ENCODE measurements around the gene PRPF6.

PRPF6 gene, protein sequence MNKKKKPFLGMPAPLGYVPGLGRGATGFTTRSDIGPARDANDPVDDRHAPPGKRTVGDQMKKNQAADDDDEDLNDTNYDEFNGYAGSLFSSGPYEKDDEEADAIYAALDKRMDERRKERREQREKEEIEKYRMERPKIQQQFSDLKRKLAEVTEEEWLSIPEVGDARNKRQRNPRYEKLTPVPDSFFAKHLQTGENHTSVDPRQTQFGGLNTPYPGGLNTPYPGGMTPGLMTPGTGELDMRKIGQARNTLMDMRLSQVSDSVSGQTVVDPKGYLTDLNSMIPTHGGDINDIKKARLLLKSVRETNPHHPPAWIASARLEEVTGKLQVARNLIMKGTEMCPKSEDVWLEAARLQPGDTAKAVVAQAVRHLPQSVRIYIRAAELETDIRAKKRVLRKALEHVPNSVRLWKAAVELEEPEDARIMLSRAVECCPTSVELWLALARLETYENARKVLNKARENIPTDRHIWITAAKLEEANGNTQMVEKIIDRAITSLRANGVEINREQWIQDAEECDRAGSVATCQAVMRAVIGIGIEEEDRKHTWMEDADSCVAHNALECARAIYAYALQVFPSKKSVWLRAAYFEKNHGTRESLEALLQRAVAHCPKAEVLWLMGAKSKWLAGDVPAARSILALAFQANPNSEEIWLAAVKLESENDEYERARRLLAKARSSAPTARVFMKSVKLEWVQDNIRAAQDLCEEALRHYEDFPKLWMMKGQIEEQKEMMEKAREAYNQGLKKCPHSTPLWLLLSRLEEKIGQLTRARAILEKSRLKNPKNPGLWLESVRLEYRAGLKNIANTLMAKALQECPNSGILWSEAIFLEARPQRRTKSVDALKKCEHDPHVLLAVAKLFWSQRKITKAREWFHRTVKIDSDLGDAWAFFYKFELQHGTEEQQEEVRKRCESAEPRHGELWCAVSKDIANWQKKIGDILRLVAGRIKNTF

DNA sequence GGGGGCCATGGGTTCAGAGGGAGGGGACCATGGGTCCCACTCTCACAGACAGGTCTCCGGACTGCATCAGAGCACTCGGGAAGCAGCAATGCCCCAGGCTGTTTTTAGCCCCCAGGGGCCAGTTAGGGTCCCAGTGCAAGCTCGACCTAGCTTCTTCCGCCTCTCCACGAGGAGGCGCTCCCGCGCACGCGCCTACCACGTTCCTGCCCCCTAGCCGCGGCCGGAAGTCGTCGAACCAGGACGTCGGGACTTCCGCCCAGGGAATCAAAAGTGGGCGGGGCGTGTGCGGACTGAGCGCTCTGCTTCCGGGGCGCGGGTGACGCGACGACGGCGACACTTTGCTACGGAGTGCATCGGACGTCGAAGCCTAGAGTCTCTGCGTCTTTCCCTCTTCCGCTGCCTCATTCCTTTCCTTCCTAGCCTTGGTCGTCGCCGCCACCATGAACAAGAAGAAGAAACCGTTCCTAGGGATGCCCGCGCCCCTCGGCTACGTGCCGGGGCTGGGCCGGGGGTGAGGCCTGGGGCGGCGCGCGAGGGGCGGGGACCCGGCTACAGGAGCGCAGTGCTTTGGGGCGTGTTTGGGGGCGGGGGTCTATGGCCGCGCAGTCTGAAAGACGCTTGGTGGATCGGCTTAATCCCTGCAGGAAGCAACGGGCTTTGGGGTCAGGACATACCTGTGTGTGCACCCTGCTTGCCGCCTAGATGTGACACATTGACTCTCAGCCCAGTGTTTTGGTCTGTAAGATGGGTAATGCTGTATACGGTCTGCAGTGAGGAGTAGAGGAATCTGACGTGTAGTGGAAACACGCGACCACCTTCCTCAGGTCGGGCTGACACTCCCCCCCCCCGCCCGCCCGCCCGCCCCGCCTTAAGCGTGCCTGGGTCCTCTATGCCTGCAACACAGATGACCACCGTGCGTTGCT is at the start of gene PRPF6:
PRPF6 (plus strand) TSS at position 327 of the 923 bp plus-strand sequence; CDS start at position 441, 114 bp downstream.
- peaks cover 19% of the 10 kb centered on the region for H3K4me1 ChIP-seq (ENCODE audit: control insufficient read depth, insufficient read depth, low read length)
- H3K27me3 ChIP-seq (ENCODE audit: control insufficient read depth, insufficient read depth, low read length), result peaks cover 13% of the 10 kb centered on the region
- no peaks in the 10 kb centered on the region for H3K9me3 ChIP-seq (ENCODE audit: control insufficient read depth, insufficient read depth, low read depth, low read length)
- peaks cover 33% of the 10 kb centered on the region for H3K36me3 ChIP-seq (ENCODE audit: control insufficient read depth, insufficient read depth, low read length)
- peak within 1 kb of the TSS; percentile 82; the same call in 1 of the 2 replicates for H3K27ac ChIP-seq (ENCODE audit: low read depth, low read length)
- H3K9ac ChIP-seq (ENCODE audit: low read length), result peak within 1 kb of the TSS; percentile 87
- peak within 1 kb of the TSS; percentile 98 for H3K4me3 ChIP-seq (ENCODE audit: low read depth, low read length)

DNA sequence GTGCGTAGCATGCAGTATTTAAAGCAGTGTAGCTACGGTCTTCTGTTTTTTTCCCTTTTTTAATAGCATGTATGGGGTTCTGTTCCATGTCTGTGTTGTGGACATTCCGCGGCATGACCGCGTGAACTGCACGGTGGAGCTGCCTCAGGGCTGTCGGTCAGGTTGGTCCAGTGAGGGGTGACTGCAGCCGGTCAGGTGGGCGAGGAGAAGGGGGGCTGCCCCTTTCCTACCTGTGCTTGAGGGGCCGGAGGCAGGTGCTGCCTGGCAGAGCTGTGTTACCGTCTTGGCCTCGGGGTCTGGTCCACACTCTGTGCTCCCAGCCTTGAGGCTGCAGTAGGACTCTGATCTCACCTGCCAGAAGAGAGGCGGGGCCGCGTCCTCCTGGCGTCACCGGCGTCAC is 49.2 kb upstream of the PRPF6 start:
- Histone ChIP-seq H3K9ac (ENCODE audit: low read length) (no peak overlapping the region), H3K27ac (ENCODE audit: low read depth, low read length) (no peak overlapping the region), H3K27me3 (ENCODE audit: control insufficient read depth, insufficient read depth, low read length) (no peaks in the 10 kb centered on the region), H3K9me3 (ENCODE audit: control insufficient read depth, insufficient read depth, low read depth, low read length) (no peaks in the 10 kb centered on the region), H3K36me3 (ENCODE audit: control insufficient read depth, insufficient read depth, low read length) (peaks cover 65% of the 10 kb centered on the region), H3K4me1 (ENCODE audit: control insufficient read depth, insufficient read depth, low read length) (no peaks in the 10 kb centered on the region), H3K4me3 (ENCODE audit: low read depth, low read length) (no peak overlapping the region)

DNA sequence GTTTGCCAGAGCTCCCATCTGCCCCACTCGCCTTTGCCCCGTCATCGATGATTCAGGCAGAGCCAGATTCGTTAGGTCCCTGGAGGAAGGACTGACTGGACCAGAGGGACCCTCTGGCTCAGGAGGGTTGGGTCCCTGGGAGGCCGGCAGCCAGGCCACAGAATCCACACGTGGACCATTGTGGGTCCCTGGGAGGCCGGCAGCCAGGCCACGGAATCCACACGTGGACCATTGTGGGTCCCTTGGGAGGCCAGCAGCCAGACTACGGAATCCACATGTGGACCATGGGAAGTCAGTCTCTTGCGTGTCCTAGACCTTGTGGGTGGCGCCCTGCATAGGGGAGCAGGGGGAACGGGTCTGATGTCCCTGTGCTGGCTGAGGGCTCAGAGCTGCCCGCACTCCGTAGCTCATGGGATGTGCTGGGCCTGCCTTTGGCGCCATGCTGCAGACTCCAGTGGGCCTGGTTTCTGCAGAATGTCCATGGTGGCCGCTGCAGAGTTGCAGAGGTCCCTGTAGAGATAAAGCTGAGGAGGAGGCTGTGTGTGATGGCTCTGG is 48.2 kb upstream of the PRPF6 start:
- Histone ChIP-seq H3K4me1 (ENCODE audit: control insufficient read depth, insufficient read depth, low read length) (no peaks in the 10 kb centered on the region), H3K9ac (ENCODE audit: low read length) (no peak overlapping the region), H3K9me3 (ENCODE audit: control insufficient read depth, insufficient read depth, low read depth, low read length) (no peaks in the 10 kb centered on the region), H3K27ac (ENCODE audit: low read depth, low read length) (no peak overlapping the region), H3K27me3 (ENCODE audit: control insufficient read depth, insufficient read depth, low read length) (no peaks in the 10 kb centered on the region), H3K36me3 (ENCODE audit: control insufficient read depth, insufficient read depth, low read length) (peaks cover 61% of the 10 kb centered on the region), H3K4me3 (ENCODE audit: low read depth, low read length) (no peak overlapping the region)

DNA sequence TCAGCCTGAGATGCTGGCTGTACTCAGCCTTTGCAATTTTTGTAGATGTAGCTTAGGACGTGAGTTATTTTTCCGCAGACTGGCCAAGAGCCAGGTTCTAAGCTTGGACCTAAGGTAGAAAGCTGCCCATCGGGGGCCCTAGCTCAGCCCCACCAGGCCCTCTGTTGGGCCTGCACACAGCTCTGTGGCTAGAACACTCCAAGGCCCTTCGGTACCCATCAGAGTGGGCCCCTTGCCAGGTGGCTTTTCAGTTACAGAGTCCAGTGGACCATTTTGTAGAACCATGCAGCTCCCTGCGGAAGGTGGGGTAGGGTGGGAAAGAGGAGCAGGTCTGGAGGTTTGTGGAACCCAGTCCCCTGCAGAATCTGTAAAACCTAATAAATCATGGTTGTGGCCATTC is 47.3 kb upstream of the PRPF6 start:
- H3K9me3 ChIP-seq (ENCODE audit: control insufficient read depth, insufficient read depth, low read depth, low read length), result no peaks in the 10 kb centered on the region
- H3K9ac ChIP-seq (ENCODE audit: low read length), result no peak overlapping the region
- H3K27me3 ChIP-seq (ENCODE audit: control insufficient read depth, insufficient read depth, low read length), result no peaks in the 10 kb centered on the region
- H3K4me3 ChIP-seq (ENCODE audit: low read depth, low read length), result no peak overlapping the region
- H3K36me3 ChIP-seq (ENCODE audit: control insufficient read depth, insufficient read depth, low read length), result peaks cover 54% of the 10 kb centered on the region
- H3K27ac ChIP-seq (ENCODE audit: low read depth, low read length), result no peak overlapping the region
- no peaks in the 10 kb centered on the region for H3K4me1 ChIP-seq (ENCODE audit: control insufficient read depth, insufficient read depth, low read length)

DNA sequence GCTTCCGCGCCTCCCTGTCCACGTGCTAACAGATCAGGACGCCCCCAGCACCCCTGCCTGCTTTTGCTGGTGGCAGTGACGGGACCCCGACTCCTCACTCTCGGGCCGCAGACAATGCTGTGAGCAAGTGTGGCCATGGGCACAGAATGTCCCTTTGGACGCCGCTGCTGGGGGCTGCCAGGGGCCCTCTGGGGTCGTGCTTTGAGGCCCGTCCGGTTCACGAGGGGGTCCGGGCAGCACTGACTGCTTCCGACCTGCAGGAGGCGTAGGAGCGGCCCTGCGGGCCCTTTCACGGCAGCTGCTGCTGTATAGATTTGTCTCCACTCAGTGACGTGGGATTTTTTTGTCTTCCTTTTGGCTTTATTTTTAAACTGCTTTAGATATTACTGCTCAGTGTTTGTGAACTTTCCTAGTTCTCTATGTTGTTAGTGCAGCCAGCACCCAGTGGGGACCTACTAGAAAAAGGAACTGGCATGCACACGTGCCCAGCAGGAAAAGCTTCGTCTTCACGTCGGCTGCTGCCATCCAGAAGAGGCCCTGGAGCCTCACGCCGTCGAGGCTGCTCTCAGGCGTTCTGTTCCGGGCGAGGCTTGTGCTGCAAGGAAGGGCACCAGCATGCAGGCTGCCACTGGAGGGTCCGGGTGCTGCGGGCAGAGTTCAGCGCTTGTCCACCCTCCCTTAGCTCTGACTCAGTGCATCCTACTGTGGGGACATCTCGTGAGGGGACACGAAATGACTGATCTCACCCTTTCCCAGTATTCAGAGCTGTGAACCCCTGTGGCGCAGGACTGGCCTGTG is 46.5 kb upstream of the PRPF6 start:
- H3K9me3 ChIP-seq (ENCODE audit: control insufficient read depth, insufficient read depth, low read depth, low read length), result no peaks in the 10 kb centered on the region
- H3K27me3 ChIP-seq (ENCODE audit: control insufficient read depth, insufficient read depth, low read length), result no peaks in the 10 kb centered on the region
- no peak overlapping the region for H3K27ac ChIP-seq (ENCODE audit: low read depth, low read length)
- H3K4me1 ChIP-seq (ENCODE audit: control insufficient read depth, insufficient read depth, low read length), result 0 out of 2 replicates have a peak, but pooled peaks cover 3% of the 10 kb centered on the region
- no peak overlapping the region for H3K9ac ChIP-seq (ENCODE audit: low read length)
- H3K4me3 ChIP-seq (ENCODE audit: low read depth, low read length), result no peak overlapping the region
- peaks cover 46% of the 10 kb centered on the region for H3K36me3 ChIP-seq (ENCODE audit: control insufficient read depth, insufficient read depth, low read length)

DNA sequence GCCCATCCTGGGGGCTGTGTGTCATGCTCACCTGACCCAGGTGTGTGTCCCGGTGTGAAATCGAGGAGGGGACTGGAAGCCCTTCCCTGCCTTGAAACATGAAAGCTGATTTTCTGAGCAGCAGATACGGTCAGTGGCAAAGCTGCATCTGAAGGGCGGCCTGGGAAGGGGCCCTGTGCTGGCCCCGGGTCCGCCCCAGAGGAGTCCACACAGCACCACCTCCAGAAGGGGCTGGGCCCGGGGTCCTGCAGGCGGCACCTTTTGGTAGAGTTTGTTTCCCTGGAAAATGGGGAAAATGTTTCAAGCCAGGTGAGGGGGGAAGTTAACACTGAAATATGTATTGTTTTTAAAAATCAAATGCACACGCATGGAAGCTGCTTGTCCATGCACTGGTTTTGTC is 45.5 kb upstream of the PRPF6 start:
- Histone ChIP-seq H3K27me3 (ENCODE audit: control insufficient read depth, insufficient read depth, low read length) (no peaks in the 10 kb centered on the region), H3K9me3 (ENCODE audit: control insufficient read depth, insufficient read depth, low read depth, low read length) (no peaks in the 10 kb centered on the region), H3K9ac (ENCODE audit: low read length) (no peak overlapping the region), H3K36me3 (ENCODE audit: control insufficient read depth, insufficient read depth, low read length) (peaks cover 42% of the 10 kb centered on the region), H3K4me3 (ENCODE audit: low read depth, low read length) (no peak overlapping the region), H3K27ac (ENCODE audit: low read depth, low read length) (no peak overlapping the region), H3K4me1 (ENCODE audit: control insufficient read depth, insufficient read depth, low read length) (0 out of 2 replicates have a peak, but pooled peaks cover 4% of the 10 kb centered on the region)

DNA sequence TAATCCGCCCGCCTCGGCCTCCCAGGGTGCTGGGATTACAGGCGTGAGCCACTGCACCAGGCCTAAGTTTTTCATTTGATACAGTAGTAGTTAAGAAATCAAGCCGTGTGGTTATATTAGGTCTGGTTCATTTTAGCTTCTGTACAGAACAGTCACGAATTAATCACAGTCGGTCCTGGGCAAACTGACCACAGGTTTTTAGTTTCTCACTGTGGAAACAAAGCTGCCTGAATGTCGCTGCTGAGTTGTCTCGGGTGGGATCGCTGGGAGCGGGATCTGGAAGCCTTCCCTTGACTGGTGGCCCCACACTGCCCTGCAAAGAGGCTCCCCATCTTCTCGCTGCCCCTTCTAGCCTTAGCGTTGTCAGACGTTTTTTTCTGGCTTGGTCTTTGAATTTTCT is 43.3 kb upstream of the PRPF6 start:
- no peak overlapping the region for H3K9ac ChIP-seq (ENCODE audit: low read length)
- no peaks in the 10 kb centered on the region for H3K9me3 ChIP-seq (ENCODE audit: control insufficient read depth, insufficient read depth, low read depth, low read length)
- no peak overlapping the region for H3K4me3 ChIP-seq (ENCODE audit: low read depth, low read length)
- peaks cover 20% of the 10 kb centered on the region for H3K36me3 ChIP-seq (ENCODE audit: control insufficient read depth, insufficient read depth, low read length)
- H3K4me1 ChIP-seq (ENCODE audit: control insufficient read depth, insufficient read depth, low read length), result peaks cover 11% of the 10 kb centered on the region
- no peak overlapping the region for H3K27ac ChIP-seq (ENCODE audit: low read depth, low read length)
- no peaks in the 10 kb centered on the region for H3K27me3 ChIP-seq (ENCODE audit: control insufficient read depth, insufficient read depth, low read length)

DNA sequence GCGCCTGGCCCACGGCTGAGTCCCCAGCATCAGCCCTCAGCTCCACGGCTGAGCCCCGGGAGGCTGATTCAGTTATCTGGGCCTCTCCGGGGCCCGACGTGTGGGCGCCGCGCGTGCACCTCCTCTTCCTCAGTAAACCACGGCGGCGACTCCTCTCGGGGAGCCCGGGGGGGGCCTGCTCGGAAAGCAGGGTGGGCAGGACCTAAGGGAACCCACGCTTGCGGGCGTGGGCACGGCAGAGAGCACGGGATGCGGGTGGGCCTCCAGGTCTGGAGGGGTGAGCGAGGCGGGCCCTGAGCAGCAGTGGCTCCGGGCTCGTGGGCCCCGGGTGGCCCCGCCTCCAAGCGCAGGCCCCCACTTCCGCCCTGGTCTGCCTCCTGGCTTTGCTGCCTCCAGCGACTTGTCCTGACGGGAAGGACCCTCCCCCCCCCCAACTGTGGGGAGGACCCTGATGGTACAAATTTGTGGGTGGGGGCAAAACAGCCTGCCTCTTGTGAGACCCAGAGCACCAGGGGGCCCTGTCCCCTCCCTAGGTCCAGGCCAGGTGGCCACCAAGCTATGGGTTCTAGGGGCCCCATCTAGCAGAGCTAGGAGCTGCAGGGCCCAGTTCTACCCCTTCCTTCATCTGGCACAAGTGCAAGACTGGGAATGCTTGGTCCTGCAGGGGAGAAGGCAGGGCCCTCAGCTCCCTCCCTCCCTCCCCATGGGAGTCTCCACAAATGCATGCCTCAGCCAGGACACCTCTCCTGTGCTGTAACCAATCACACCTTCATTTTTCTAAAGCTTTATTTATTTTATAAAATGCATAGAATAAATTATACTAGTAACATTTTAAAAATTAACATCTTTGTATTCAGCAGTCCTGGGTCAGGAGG is 41.6 kb upstream of the PRPF6 start:
- H3K4me1 ChIP-seq (ENCODE audit: control insufficient read depth, insufficient read depth, low read length), result peaks cover 20% of the 10 kb centered on the region
- H3K4me3 ChIP-seq (ENCODE audit: low read depth, low read length), result peak overlapping the region; percentile 64
- H3K9me3 ChIP-seq (ENCODE audit: control insufficient read depth, insufficient read depth, low read depth, low read length), result no peaks in the 10 kb centered on the region

DNA sequence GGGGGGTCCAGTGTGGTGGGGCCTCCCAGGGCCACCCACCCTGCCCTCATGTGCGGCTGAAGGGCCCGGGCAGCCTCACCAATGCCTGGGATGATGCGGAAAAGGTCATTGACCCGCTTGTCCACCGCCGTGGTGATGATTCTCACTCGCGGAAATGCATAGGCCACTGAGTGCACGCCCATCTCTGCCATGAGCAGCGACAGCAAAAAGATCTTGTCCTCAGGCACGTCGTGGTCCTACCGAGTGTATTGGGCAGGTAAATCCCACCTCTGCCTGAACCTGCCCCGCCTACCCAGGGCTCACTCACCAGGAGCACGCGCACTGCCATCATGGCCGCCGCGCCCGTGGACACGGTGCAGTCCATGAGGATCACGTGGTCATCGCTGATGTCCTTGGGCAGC is 40.9 kb upstream of the PRPF6 start:
- H3K4me3 ChIP-seq (ENCODE audit: low read depth, low read length), result peak overlapping the region; percentile 58
- H3K27ac ChIP-seq (ENCODE audit: low read depth, low read length), result no peak overlapping the region
- no peaks in the 10 kb centered on the region for H3K9me3 ChIP-seq (ENCODE audit: control insufficient read depth, insufficient read depth, low read depth, low read length)
- no peak overlapping the region for H3K9ac ChIP-seq (ENCODE audit: low read length)
- no peaks in the 10 kb centered on the region for H3K27me3 ChIP-seq (ENCODE audit: control insufficient read depth, insufficient read depth, low read length)
- peaks cover 20% of the 10 kb centered on the region for H3K4me1 ChIP-seq (ENCODE audit: control insufficient read depth, insufficient read depth, low read length)
- H3K36me3 ChIP-seq (ENCODE audit: control insufficient read depth, insufficient read depth, low read length), result peaks cover 35% of the 10 kb centered on the region

More for the DNA sequence above, 41.6 kb upstream of the PRPF6 start:
- H3K9ac ChIP-seq (ENCODE audit: low read length), result peak overlapping the region; percentile 62
- no peaks in the 10 kb centered on the region for H3K27me3 ChIP-seq (ENCODE audit: control insufficient read depth, insufficient read depth, low read length)
- H3K27ac ChIP-seq (ENCODE audit: low read depth, low read length), result no peak overlapping the region
- H3K36me3 ChIP-seq (ENCODE audit: control insufficient read depth, insufficient read depth, low read length), result peaks cover 28% of the 10 kb centered on the region

All from HUES6 (cell line).